H1 (cell line): ENCODE data around the gene SNRNP70. TPM values are rescaled to one million over a fixed set of nuclear protein-coding genes. Genes with fewer than 3 reads are reported as not detected.
A peak's percentile ranks its signal among the peaks of the same experiment; 100 is the strongest.

Experiments used
- CTCF ChIA-PET: fragments of 300-600 bp; sonication (Branson Sonifier 250); formaldehyde crosslinking; loops from one replicate; lab custom pipeline; 2021; ENCODE audit not compliant: partially characterized antibody; lab: Charles Lee
- POLR2A ChIA-PET: fragments of 300-600 bp; sonication (Branson Sonifier 250); formaldehyde crosslinking; loops from one replicate; lab custom pipeline; 2021; ENCODE audit warnings: inconsistent platforms; ENCODE audit not compliant: partially characterized antibody; lab: Charles Lee
- DNase-seq, 2 experiments: peaks; one replicate each; pipeline versions ENCODE4 v3.0.0 to v3.0.0-alpha.2; 2010 to 2022; ENCODE audit warnings: low spot score in 2 of 2, low read depth in 1 of 2, mixed read lengths in 1 of 2
- FAIRE-seq: peaks from 2 replicates; lab custom pipeline; 2011; peaks lifted over from hg19 to GRCh38; lab: Jason Lieb, UNC
- H2AFZ ChIP-seq: 2 replicates; pipeline ENCODE4 v1.8.1; 2012; ENCODE audit warnings: low read length, inconsistent platforms
- H2AK5ac ChIP-seq: 2 replicates; pipeline ENCODE4 v1.6.1; 2013; ENCODE audit warnings: low read depth, low read length
- H2BK120ac ChIP-seq: replicated peaks from 2 replicates; pipeline ENCODE3; 2013; ENCODE audit warnings: low read depth, low read length, inconsistent platforms
- H2BK12ac ChIP-seq: 2 replicates; pipeline ENCODE4 v1.6.1; 2013; ENCODE audit warnings: low read depth, low read length
- H2BK15ac ChIP-seq: 2 replicates; pipeline ENCODE4 v1.6.1; 2013; ENCODE audit warnings: low read length
- H2BK20ac ChIP-seq: 2 replicates; pipeline ENCODE4 v1.6.1; 2013; ENCODE audit warnings: low read length
- H2BK5ac ChIP-seq: 2 replicates; pipeline ENCODE4 v1.6.1; 2013; ENCODE audit warnings: low read depth, low read length
- H3K14ac ChIP-seq: 2 replicates; pipeline ENCODE4 v1.6.1; 2013; ENCODE audit warnings: inconsistent platforms; ENCODE audit not compliant: insufficient read length
- H3K18ac ChIP-seq: 2 replicates; pipeline ENCODE4 v1.6.1; 2013; ENCODE audit warnings: low read length; ENCODE audit errors: extremely low read depth
- H3K23ac ChIP-seq: 2 replicates; pipeline ENCODE4 v1.6.1; 2013; ENCODE audit warnings: inconsistent platforms; ENCODE audit not compliant: insufficient read length
- H3K23me2 ChIP-seq: 2 replicates; pipeline ENCODE4 v1.6.1; 2013; ENCODE audit warnings: low read depth, low read length
- H3K27ac ChIP-seq: 2 replicates; pipeline ENCODE4 v1.6.1; 2011; ENCODE audit warnings: low read depth, low read length, inconsistent platforms
- H3K27me3 ChIP-seq, 4 experiments: replicated peaks in 1 of 4; 1 replicate in 1 of 4; 2 replicates in 3 of 4; pipeline versions ENCODE4 v1.6.1 to v1.8.1; 2011 to 2013; ENCODE audit warnings: low read length in 3 of 4, mild to moderate bottlenecking in 3 of 4, inconsistent platforms in 2 of 4, mixed read lengths in 2 of 4, moderate library complexity in 1 of 4; ENCODE audit not compliant: control insufficient read depth in 3 of 4, insufficient read depth in 3 of 4; ENCODE audit errors: extremely low read depth in 1 of 4
- H3K36me3 ChIP-seq, 4 experiments: 2 replicates each; pipeline versions ENCODE4 v1.6.1 to v1.8.1; 2011 to 2013; ENCODE audit warnings: mild to moderate bottlenecking in 4 of 4, low read length in 3 of 4, moderate library complexity in 2 of 4, control low read depth in 1 of 4, inconsistent platforms in 1 of 4; ENCODE audit not compliant: insufficient read depth in 4 of 4, control insufficient read depth in 2 of 4
- H3K4ac ChIP-seq: replicated peaks from 2 replicates; pipeline ENCODE3; 2013; ENCODE audit warnings: low read length, low read depth, mixed read lengths, inconsistent platforms; ENCODE audit not compliant: insufficient read length
- H3K4me1 ChIP-seq, 4 experiments: replicated peaks in 1 of 4; 1 replicate in 1 of 4; 2 replicates in 3 of 4; pipeline versions ENCODE4 v1.6.1 to v1.8.1; 2011 to 2013; ENCODE audit warnings: low read length in 3 of 4, inconsistent platforms in 2 of 4, mixed read lengths in 1 of 4; ENCODE audit not compliant: insufficient read depth in 4 of 4, control insufficient read depth in 3 of 4
- H3K4me2 ChIP-seq, 2 experiments: 2 replicates each; pipeline versions ENCODE4 v1.6.1 to v1.8.1; 2011 to 2013; ENCODE audit warnings: low read depth in 2 of 2, low read length in 2 of 2, control low read depth in 1 of 2, inconsistent platforms in 1 of 2, mild to moderate bottlenecking in 1 of 2; ENCODE audit not compliant: insufficient read depth in 1 of 2
- H3K4me3 ChIP-seq, 4 experiments: fragments of 200-600, 300-600 bp in 1 of 4; sonication (generic), shearing (Covaris generic), sonication (Bioruptor Twin) in 1 of 4; 2 replicates each; pipeline versions ENCODE4 v1.5.1 to v1.8.1; 2011 to 2016; ENCODE audit warnings: low read length in 4 of 4, low read depth in 3 of 4, control low read depth in 2 of 4, inconsistent platforms in 2 of 4, mild to moderate bottlenecking in 2 of 4, mixed read lengths in 1 of 4, moderate library complexity in 1 of 4; ENCODE audit not compliant: insufficient read depth in 2 of 4; ENCODE audit errors: extremely low read depth in 1 of 4
- H3K56ac ChIP-seq: replicated peaks from 2 replicates; pipeline ENCODE3; 2013; ENCODE audit warnings: low read depth, mild to moderate bottlenecking, mixed read lengths, low read length, inconsistent platforms; ENCODE audit not compliant: insufficient read length
- H3K79me1 ChIP-seq: 2 replicates; pipeline ENCODE4 v1.6.1; 2013; ENCODE audit warnings: low read depth, low read length, control low read depth
- H3K79me2 ChIP-seq, 2 experiments: 2 replicates each; pipeline versions ENCODE4 v1.6.1 to v1.8.1; 2012 to 2013; ENCODE audit warnings: low read length in 2 of 2, mild to moderate bottlenecking in 2 of 2, inconsistent platforms in 1 of 2; ENCODE audit not compliant: insufficient read depth in 2 of 2, control insufficient read depth in 1 of 2
- H3K9ac ChIP-seq, 4 experiments: replicated peaks in 1 of 4; 1 replicate in 1 of 4; 2 replicates in 3 of 4; pipeline versions ENCODE4 v1.6.1 to v1.8.1; 2011 to 2013; ENCODE audit warnings: low read depth in 3 of 4, low read length in 3 of 4, control low read depth in 2 of 4, mild to moderate bottlenecking in 2 of 4, moderate library complexity in 2 of 4, inconsistent platforms in 1 of 4; ENCODE audit errors: extremely low read depth in 1 of 4
- H3K9me3 ChIP-seq, 2 experiments: 2 replicates each; pipeline versions ENCODE4 v1.6.1 to v1.8.1; 2012 to 2013; ENCODE audit warnings: mild to moderate bottlenecking in 2 of 2, moderate library complexity in 2 of 2, control low read depth in 1 of 2, inconsistent platforms in 1 of 2, low read depth in 1 of 2, low read length in 1 of 2, mixed read lengths in 1 of 2; ENCODE audit not compliant: insufficient read depth in 2 of 2
- H4K20me1 ChIP-seq, 2 experiments: replicated peaks in 1 of 2; 2 replicates each; pipeline versions ENCODE3 to v1.8.1; 2011 to 2013; ENCODE audit warnings: inconsistent platforms in 2 of 2, low read length in 2 of 2, mild to moderate bottlenecking in 1 of 2; ENCODE audit not compliant: insufficient read depth in 2 of 2, control insufficient read depth in 1 of 2
- H4K5ac ChIP-seq: 2 replicates; pipeline ENCODE4 v1.6.1; 2013; ENCODE audit warnings: low read length, low read depth, mixed read lengths, inconsistent platforms; ENCODE audit not compliant: insufficient read length
- H4K8ac ChIP-seq: 2 replicates; pipeline ENCODE4 v1.8.0; 2013; ENCODE audit warnings: mild to moderate bottlenecking, moderate library complexity, low read length, inconsistent platforms; ENCODE audit not compliant: insufficient read depth; ENCODE audit errors: extremely low read depth
- H4K91ac ChIP-seq: replicated peaks from 2 replicates; pipeline ENCODE3; 2013; ENCODE audit warnings: low read length, mixed read lengths, inconsistent platforms; ENCODE audit not compliant: insufficient read length
- WGBS, 2 experiments: shearing (Covaris generic) in 1 of 2; methylation state at CpG; one replicate each; pipeline versions ENCODE4 v1.1.6 to v1.1.7; 2013 to 2015; ENCODE audit warnings: low lambda C conversion rate in 2 of 2, mixed read lengths in 2 of 2, inconsistent platforms in 1 of 2, low coverage in 1 of 2, missing lambda C conversion rate in 1 of 2; ENCODE audit not compliant: insufficient replicate concordance in 2 of 2, insufficient coverage in 1 of 2, insufficient read length in 1 of 2; ENCODE audit errors: extremely low coverage in 1 of 2, missing lambda C conversion rate in 1 of 2; 5-methylcytosine and 5-hydroxymethylcytosine counted together
- polyA plus RNA-seq, 7 experiments: library from polyadenylated mRNA; depleted of rRNA in 3 of 7; stranded (reverse) in 5 of 7; unstranded in 2 of 7; fragments of >200 nt in 5 of 7; fragments of 200-250 nt in 2 of 7; gene quantifications; 1 replicate in 5 of 7; 2 replicates in 1 of 7; 4 replicates in 1 of 7; pipeline versions ENCODE4 v1.2.1 to v1.2.3, GENCODE V29; 2011 to 2013; ENCODE audit warnings: missing spikeins in 2 of 7, mixed read lengths in 2 of 7
- total RNA-seq: library from RNA; stranded (reverse); fragmentation: NEBNext Ultra II Directional; extraction: Animal tissue kit (Norgen Biotek cat#: 25700); gene quantifications from 2 replicates; pipeline ENCODE4 v1.2.1, GENCODE V29; 2021

SNRNP70 gene
- total and polyA plus RNA-seq, 2 of the 8 experiments (the other 6 are each of a cell fraction or from before 2014, with no cell fraction given) = 231 to 235 TPM

DNA sequence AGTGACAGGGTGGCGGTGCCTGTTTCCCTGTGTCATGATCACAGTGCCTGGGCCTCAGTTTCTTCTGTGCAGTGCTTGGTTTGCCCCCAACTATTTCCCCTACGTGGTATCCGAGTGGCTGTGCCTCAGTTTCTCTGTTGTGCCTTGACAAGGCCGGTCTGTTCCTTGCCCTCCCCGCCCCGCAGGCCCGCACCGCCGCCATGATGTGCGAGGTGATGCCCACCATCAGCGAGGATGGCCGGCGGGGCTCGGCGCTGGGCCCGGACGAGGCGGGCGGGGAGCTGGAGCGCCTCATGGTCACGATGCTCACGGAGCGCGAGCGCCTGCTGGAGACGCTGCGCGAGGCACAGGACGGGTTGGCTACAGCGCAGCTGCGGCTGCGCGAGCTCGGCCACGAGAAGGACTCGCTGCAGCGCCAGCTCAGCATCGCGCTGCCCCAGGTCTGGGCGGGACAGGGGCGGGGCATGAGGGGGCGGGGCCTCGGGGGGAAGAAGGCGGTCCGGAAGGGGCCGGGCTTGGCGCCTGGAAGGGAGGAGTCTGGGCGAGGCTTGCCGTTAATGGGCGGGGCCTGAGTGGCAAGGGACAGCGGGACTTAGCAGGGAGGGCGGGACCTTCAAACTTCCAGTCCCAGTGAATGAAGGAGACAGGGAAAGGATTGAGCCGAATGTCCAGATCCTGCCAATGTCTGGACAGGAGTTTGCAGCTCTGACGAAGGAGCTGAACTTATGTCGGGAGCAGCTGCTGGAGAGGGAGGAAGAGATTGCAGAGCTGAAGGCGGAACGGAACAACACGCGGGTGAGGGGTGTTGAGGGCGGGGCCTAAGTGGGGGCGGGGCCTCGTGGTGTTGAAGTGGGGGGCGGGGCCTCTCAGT, 42.7 kb downstream of the SNRNP70 start:
- Histone ChIP-seq H3K4ac (peak overlapping the region; percentile 85), H2BK20ac (no peak overlapping the region), H3K18ac (peak overlapping the region; percentile 93), H3K27ac (peak overlapping the region; percentile 48; the same call in 1 of the 2 replicates), H2BK15ac (peak overlapping the region; percentile 99; the same call in 1 of the 2 replicates), H3K79me1 (no peaks in the 10 kb centered on the region), H3K4me3 (peak overlapping the region; percentile 56 to 74 (median 66)), H2BK120ac (no peak overlapping the region), H3K9ac (peak overlapping the region in 2 of 4 experiments; percentile 48 to 59; a peak in 3 of 7 replicates), H2AK5ac (no peak overlapping the region), H3K56ac (no peak overlapping the region), H3K4me2 (peak overlapping the region; percentile 93 to 98), H2BK12ac (peak overlapping the region; percentile 75; the same call in 1 of the 2 replicates), H2AFZ (peak overlapping the region; percentile 100), H3K23ac (no peak overlapping the region), H4K8ac (peak overlapping the region; percentile 84; the same call in 1 of the 2 replicates), H4K20me1 (peaks cover 0 to 2% of the 10 kb centered on the region in 2 experiments), H4K5ac (peak overlapping the region; percentile 91), H3K27me3 (no peaks in the 10 kb centered on the region; a peak in 2 of 7 replicates), H4K91ac (peak overlapping the region; percentile 84), H3K4me1 (peaks cover 4 to 19% (median 8%) of the 10 kb centered on the region in 4 experiments), H3K23me2 (peaks cover 9% of the 10 kb centered on the region), H3K14ac (no peak overlapping the region), H3K79me2 (no peaks in the 10 kb centered on the region), H3K36me3 (peaks cover 0 to 3% (median 0%) of the 10 kb centered on the region in 4 experiments; a peak in 1 of 8 replicates), H2BK5ac (peak overlapping the region; percentile 91; the same call in 1 of the 2 replicates), H3K9me3 (no peaks in the 10 kb centered on the region)
- ChIA-PET POLR2A (interaction anchor here (0.9 to 2.3 kb wide), 6 partner anchors 9 to 83 kb away, joined by 3 to 17 read pairs (median 4); no protein-coding TSS in a partner anchor), CTCF (interaction anchor here (0.7 to 9.7 kb wide), 11 partner anchors 7 to 127 kb away, joined by 3 to 99 read pairs (median 5); partner anchors contain the start of gene LIN7B)
- FAIRE-seq (no peak), DNase-seq (peak in 1 of 2 experiments; percentile 97)
- WGBS, 2 experiments = 6% methylated on average over 36 of the region's 63 CpGs; no CpG with 5 or more reads in 1 of the 2 experiments
